NK-92 (cell line): ENCODE measurements around the gene DRD2.
"Not testable (repeated sequence)": the region's sequence is repeated elsewhere in the genome, so short reads cannot be mapped to it uniquely, and the experiment has no call there.

ENCODE experiments used
- DNase-seq: peaks from one replicate; lab custom pipeline; 2025; ENCODE audit not compliant: unreplicated experiment; lab: John Stamatoyannopoulos, UW

The DRD2 gene

DNA sequence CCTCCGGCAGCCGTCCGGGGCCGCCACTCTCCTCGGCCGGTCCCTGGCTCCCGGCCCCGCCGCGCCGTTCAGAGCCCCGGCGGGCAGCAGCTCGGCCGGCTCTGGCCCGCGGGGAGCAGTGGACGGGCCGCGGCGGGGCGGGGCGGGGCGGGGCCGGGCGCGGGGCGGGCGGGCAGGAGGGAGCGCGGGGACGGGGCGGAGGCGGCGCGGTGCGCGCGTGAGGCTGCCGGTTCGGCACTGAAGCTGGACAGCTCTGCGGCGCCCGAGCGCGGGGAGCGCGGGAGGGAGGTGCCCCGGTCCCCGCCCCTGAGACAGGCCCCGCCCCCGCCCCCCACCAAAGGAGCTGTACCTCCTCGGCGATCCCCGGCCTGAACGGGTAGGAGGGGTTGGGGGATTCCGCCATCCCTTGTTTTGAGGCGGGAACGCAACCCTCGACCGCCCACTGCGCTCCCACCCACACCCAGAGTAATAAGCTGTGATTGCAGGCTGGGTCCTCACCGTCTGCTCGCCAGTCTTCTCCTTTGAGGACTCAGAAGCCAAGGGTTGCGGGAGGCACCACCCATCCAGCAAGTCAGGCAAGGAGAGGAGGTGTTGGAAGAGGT is at the start of gene DRD2:
DRD2 (minus strand) TSS at position 239 of the 602 bp plus-strand sequence. CDS start 50,747 bp downstream, outside the sequence.
- DNase-seq, result no peak

DNA sequence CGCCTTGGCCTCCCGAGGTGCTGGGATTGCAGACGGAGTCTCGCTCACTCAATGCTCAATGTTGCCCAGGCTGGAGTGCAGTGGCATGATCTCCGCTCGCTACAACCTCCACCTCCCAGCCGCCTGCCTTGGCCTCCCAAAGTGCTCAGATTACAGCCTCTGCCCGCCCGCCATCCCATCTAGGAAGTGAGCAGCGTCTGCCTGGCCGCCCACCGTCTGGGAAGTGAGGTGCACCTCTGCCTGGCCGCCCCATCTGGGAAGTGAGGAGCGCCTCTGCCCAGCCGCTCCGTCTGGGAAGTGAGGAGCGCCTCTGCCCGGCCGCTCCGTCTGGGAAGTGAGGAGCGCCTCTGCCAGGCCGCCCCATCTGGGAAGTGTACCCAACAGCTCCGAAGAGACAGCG is 48.7 kb upstream of the DRD2 start:
- DNase-seq, result not testable (repeated sequence)

DNA sequence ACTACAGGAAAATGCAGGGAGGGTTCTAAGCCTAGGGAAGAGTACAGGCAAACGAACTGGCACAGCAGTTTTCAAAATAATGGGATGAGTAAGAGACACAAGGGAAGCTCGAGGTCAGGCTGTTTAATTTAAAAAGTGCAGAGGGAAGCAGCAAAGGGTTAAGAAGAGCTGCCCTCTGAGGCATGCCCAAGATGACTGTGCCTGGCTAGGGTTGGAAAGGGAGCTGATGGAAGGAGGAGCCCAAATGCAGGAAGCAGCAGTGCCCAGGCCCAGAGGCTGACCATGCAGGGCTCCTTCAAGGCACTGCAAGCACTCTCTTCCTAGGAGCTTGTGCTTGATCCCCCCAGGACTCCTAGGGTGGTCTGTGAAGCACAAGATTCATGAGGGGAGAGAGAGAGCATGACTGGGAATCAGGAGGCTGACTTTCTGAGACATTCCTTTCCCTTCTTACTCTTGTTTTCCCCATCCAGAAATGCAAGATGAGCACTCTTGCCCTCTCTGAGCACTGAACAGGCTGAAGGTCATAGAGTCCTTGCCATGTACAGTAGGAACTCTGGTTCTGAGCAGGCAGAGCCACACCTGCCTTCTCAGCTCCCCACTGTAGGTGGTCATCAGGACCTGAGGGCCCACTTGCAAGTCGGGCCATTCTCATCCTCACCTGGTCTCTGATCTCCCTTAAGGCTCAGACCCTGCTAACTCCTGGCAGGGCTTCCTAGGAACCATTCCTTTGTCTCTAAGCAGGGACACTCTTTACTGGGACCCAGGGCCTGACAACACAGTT is 46.7 kb upstream of the DRD2 start:
- DNase-seq, result no peak

DNA sequence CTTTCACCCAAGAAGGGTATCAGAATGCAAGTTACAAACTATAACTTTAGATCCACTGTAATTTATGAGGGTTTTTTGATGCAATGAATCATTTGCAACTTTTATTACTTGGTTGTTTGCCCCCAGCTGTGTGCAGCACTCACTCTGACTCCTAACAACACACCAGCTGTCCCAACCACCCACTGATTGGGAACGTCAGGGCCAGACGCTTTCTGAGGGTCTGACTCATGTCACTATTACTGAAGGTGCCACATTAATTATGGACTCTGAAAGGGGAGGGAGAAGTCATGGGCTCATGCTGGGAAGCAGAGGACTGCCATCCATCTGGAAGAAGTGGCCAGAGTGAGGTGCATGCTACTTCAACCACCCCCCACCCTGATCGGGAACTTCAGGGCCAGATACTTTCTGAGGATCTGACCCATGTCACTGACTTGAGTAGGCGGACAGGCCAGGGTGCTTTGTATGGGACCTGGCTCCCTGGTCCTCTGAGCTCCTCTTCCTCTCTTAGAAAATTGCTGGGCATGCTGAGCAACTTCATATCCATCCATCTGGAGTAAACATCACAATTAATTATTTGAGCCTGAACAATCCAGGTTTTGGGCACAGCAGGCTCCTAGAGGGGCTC is 44.9 kb upstream of the DRD2 start:
- DNase-seq, result no peak

DNA sequence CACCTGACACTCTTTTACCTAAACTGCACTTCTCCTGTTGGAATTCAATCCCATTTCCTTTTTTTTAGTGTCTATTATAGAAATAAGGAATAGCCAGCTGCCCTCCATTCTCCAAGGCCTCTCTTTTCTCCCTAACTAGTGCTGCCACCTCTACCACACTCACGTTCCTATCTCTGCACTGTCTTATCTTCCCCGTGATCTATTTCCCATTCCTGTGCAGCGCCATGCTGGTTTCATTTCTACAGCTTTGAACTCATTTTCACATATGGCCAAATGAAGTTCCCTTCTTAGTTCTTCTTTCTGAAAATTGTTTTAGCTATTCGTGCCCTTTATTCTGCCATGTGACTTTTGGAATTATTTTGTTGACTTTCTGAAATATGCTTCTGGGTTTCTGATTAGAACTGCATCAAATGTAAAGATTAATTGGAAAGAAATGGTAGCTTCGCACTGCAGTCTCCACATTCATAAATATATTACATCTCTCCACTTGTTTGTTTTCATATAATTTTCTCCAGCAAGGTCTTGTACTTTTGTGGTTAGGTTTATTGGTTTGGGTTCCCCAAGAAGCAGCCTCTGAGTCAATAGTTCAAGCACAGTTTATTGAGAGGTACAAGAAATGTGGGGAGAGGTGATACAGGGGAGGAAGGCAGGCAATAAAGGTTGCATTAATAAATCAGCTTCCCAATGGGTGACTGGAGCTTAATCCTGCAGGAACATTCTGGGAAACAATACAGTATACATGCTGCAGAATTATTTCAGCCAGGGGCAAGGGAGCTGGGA is 43.7 kb upstream of the DRD2 start:
- DNase-seq, result no peak

DNA sequence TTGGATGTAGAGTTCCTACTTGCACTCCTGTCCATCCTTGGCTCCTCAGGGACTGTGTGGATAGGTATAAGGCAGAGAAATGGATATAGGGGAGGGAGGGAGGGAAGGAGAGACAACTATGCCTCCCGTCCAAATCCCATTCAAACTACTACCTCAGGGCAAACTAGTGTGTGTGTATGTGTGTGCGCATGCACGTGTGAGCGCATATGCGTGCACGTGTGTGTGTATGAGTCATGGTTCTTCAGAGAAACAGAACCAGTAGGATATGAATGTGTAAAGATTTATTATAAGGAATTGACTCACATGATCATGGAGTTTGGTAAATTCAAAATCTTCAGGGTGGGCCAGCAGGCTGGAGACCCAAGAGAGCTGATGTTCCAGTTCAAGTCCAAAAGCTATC is 42.2 kb upstream of the DRD2 start:
- no peak for DNase-seq

DNA sequence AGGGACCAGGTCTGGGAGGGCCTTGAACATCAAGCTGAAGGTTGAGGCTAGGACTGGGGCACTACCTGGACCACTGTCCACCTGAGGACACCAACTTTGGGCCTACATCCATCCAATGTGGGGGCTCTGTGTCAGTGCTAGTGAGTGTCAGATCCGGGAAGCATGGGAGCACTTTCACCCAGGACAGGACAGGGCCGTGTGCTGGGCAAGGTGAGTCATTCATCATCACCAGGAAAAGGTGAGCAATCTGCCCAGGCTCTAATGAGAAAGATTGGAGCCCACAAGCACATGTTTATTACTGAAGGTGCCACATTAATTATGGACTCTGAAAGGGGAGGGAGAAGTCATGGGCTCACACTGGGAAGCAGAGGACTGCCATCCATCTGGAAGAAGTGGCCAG is 39.7 kb upstream of the DRD2 start:
- DNase-seq, result no peak

DNA sequence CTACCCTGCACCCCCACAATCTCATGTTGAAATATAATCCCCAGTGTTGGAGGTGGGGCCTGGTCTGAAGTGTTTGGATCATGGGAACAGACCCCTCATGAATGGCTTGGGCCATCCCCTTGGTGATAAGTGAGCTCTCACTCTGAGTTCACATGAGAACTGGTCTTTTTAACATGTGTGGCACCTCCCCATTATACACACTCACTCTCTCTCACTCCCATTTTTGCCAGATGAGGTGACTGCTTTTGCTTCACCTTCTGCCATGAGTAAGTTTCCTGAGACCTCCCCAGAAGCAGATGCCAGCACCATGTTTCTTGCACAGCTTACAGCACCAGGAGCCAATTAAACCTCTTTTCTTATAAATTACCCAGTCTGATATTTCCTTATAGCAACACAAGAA is 32.1 kb upstream of the DRD2 start:
- no peak for DNase-seq

DNA sequence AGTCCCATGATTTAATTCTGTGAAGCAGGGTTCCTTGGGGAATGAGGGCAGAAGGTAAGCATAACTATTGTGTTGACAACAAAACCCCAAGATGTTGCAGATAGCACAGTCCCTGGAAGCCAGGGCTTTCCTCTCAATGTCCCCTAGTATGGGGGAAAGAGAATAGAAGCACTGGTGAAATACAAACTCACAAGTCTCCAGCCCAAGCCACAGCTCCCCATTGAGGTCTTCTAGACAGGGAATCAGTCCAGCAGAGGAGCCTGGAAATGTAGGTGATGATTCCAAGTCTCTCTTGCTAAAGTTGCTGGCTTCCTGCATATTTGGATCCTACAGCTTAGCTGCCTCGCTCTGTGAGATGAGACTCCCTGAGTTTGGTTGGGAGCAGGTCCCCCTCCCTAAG is 31.7 kb upstream of the DRD2 start:
- no peak for DNase-seq

DNA sequence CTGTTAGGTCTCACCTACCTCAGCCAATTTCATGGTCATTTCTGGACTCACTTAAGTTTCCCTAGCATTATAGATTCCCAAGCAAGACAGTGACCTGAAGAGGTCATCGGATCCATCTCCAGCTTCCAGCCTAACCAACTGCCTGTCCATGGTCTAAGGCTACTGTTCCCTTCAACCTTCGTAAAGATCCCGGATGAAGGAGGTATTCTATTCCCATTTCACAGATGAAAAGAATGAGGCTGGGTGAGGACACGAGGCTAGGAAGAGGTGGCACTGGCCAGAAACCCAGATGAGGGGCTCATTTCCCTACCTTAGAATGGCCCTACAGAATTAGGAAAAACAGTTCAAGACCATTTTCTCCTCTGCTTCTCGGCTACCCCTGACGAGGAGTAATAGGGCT is 31.3 kb upstream of the DRD2 start:
- no peak for DNase-seq

DNA sequence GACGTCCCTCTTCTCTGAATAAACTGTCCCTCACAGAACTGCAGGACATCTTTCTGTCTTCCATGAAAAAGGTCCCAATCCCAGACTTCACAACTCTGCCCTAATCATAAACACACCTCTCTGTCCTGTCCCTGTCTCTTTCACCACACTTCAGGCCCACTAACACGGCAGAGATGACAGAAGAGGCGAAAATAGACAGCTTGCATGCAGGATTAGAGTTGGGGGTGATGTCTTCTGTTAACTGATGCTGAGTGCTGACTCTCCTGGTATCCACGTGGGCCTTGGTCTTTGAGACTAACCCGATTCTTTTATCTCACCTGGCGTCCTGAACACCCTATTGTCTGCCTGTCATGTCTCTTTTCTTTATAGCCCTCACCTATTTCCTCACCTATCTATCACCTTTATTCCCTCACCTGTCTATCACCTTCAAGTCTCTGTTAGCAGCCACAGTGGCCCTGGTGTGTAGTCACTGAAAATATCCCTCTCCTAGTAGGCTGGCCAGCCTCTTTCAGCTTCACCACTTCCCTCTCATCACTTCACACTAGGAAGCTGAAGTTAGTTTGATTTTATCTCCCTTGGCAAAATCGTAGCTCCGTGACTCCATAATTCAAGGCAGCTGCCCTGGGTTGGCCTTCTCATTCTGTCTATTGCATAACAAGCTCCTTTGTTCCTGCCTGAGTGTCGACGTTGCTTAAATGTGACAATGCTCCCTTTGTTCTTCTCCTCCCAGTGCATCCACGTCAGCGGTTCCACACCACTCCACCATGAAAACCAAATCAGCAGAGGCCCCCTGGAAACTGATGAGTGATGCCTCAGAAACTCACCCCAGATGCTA is 30.6 kb upstream of the DRD2 start:
- DNase-seq, result no peak

DNA sequence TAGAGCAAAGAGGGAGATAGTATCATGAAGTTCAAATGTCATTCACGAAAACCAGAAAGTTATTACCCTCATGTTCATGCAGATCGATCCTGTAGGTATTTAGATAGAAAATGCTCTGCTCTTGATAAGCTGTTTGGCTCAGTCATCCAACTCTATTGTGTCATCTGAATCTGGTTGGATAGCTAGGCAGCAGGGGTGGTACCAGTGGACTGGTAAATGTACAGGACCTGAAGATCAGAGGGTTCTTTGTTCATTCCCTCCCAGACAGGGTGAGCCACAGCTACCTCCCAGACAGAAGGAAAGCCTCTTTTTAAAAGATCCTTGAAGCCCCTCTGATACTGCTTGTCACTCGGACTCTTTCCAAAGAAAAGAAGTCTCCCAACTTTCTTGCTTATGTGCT is 29.8 kb upstream of the DRD2 start:
- DNase-seq, result no peak

DNA sequence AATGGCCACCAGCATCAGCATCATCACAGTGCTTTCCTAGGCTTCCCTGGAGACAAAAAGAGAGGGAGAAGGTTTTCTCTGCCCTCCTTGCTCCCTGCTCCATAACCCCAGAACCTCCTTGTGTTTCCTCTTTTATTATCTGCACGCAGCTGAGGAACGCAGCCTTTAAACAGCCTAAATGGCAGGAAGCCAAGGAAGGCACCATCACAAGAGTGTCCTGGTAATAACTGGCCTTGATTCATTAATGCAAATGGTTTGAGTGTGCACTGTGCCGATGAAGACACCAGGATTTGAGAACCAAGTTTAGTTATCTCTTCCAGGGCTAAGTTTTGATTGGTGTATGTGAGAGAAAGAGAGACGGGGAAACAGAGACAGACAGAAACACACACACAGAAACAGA is 29.4 kb upstream of the DRD2 start:
- no peak for DNase-seq

DNA sequence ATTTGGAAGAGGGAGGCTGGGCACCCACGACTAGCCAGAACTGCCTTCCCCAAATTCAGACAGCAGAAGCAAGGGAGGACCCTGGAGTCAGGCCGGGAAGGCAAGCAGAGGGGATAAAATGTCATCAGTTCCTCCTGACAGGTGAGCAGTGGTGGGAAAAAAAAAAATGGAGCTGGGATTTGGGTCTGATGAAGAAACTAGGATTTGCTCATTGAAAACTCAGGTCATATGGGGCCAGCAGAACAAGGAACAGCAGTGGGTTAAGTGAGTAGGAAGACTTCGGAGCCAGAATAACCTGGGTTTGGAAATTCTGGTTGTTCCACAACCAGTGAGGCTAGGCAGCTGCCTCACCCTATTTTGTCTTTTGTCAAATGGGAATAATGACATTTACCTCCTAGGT is 28.9 kb upstream of the DRD2 start:
- DNase-seq, result no peak

DNA sequence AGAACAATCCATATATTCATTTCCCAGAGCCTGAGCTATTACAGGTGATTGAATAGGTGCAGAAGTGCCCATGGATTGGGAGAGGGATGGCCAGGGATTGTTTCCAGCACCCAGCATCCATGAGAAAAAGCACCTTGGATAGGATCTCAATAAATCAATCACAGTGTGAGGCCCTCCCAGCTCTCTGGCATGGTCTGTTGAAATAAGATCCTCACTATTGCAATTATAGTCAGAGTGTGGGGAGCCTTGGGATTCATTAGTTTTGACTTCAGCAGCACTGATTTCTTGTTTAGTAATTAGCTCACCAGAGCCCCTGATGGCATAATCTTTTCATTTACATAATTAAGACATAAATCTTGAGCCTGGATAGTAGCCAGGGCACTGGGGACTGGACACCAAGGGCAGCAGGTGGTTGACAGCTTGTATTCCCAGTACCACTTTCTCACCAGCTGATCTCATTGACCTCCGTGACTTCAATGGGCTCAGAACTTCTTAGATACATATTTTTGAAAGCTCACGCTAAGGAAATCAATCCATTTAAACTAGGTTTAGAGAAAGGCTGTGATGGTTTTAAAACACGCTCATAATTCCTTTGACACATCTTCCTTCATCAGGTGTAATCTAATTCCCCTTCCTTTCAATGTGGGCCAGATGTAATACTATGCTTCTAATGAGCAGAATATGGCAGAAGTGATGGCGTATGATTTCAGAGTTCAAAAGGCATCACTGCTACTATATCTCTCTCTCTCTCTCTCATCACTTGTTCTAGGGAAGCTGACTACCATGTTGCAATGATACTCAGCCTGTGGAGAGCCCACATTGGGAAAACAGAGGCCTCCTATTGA is 22.1 kb upstream of the DRD2 start:
- DNase-seq, result no peak

DNA sequence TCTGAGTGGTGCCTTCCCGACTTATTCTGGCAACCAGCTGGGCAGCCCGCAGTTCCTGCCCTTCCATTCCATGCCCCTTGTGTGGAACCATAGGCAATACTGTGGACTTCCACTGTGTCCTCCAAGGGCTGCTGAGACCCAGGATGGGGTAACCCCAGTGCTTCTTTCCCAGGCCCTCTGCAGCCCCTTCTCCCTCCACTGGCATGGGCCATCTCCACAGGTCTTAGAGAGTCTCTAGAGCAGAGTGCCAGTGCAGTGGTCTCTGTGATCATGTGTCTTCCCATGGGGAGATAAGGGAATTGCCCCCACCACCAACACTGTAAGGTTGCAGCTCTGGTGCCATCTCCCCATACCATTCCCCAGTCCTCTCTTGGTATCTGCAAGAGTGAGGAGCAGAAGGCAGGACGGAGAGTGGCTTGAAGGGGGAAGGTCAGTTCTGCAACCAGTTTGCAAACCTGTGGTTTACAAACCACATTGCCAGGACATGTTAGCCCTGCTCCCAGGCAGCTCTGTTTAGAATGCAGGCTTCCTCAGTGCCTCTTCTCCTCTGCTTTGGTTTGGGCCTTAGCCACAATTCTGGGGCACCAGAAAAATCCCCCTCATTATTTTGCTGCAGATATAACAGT is 20.9 kb upstream of the DRD2 start:
- DNase-seq, result no peak

DNA sequence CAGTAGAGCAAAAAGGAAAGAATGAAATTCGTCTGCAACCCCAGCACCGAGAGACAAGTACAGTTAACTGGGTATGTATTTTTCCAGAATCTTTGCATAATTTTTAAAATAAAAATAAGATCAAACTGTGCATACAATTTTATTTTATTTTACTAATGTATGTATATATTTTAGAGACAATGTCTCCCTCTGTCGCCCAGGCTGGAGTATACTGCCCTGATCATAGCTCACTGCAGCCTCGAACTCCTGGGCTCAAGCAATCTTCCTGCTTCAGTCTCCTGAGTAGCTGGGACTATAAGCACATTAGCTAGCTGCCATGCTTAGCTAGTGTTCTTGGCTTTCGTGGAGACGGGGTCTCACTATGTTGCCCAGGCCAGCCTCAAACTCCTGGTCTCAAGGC is 18.8 kb upstream of the DRD2 start:
- DNase-seq, result no peak

DNA sequence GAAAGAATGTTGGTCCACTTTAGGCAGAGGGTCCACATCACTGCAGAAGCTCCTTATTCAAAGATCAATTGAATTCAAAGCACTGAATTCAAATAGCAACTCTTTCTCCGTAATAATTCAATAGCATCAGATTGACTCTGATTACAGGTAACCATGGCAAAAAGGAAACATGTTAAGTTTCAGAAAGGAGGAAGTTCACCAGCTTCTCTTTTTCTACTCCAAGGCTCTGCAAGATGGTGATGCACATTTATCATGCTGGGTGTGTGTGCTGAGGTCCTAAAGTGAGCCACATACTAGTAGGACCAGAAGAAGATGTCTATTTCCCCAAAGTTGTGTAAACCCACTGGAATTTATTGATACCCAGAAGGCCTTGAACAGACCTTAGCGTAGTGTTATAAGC is 18.0 kb upstream of the DRD2 start:
- DNase-seq, result no peak

DNA sequence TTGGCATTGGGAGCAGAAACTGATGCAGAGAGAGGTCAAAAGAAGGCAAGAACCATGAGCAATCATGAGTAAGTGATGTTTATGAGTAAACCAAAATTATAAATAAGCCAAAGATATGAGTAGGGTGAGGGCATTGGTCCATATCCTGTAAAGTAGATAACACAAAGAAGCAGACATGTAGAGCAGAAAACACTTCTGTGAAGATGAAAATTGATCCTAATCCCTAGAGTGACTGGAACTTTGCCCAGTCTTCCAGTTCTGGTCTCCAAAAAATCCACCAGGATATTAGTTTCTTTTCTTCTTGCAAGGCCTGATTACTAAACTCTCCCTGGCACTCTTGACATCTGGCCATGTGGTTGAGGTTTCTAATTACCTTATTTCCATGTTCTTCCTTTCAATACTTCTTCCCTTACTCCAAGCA is 13.7 kb upstream of the DRD2 start:
- no peak for DNase-seq
